Measurements from ENCODE around the gene APP. TPM values are rescaled to one million over a fixed set of nuclear protein-coding genes. Genes with fewer than 3 reads are reported as not detected.
A peak's percentile ranks its signal among the peaks of the same experiment; 100 is the strongest.

APP gene
- total RNA-seq, 1 donor, result 373 TPM

DNA sequence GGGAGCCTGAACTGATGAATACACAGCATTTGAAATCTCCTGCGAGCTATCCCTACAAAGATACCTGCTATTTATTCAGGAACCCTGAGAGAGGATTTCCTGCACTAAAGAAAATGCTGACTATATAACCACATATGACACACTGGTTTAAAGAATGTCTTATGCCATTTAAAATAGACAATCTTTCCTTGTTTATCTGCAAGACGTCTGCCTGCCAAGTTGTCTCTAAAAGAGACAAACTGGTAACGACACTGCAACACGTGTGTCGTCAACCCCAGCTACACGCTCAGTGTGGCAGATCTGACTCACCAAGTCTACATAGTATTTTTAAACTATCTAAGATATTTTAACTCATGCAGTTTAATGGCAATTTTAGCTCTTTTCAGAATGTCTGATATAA lies 42.7 kb downstream of the APP start:
- H3K9me3 ChIP-seq (ENCODE audit: low read depth, low read length), result no peaks in the 10 kb centered on the region
- peak overlapping the region; percentile 26 for H3K27ac ChIP-seq (ENCODE audit: low read depth, low read length)
- peaks cover 92% of the 10 kb centered on the region for H3K79me2 ChIP-seq (ENCODE audit: insufficient read depth, low read length)
- peaks cover 28% of the 10 kb centered on the region for H3K4me1 ChIP-seq (ENCODE audit: insufficient read depth, low read length)
- TF ChIP-seq, protein P1, sequence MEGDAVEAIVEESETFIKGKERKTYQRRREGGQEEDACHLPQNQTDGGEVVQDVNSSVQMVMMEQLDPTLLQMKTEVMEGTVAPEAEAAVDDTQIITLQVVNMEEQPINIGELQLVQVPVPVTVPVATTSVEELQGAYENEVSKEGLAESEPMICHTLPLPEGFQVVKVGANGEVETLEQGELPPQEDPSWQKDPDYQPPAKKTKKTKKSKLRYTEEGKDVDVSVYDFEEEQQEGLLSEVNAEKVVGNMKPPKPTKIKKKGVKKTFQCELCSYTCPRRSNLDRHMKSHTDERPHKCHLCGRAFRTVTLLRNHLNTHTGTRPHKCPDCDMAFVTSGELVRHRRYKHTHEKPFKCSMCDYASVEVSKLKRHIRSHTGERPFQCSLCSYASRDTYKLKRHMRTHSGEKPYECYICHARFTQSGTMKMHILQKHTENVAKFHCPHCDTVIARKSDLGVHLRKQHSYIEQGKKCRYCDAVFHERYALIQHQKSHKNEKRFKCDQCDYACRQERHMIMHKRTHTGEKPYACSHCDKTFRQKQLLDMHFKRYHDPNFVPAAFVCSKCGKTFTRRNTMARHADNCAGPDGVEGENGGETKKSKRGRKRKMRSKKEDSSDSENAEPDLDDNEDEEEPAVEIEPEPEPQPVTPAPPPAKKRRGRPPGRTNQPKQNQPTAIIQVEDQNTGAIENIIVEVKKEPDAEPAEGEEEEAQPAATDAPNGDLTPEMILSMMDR (IDR thresholded peaks at IDR 0.05; ENCODE audit: extremely low read depth, low read depth, low read length), result no peak
- H4K20me1 ChIP-seq (ENCODE audit: insufficient read depth, low read length), result peaks cover 31% of the 10 kb centered on the region
- no peak overlapping the region for H2AFZ ChIP-seq (ENCODE audit: low read length)
- no peak for DNase-seq (ENCODE audit: insufficient read length, low spot score, missing footprints)
- H3K4me3 ChIP-seq (ENCODE audit: insufficient read depth, low read length), result peak overlapping the region; percentile 30
- H3K4me2 ChIP-seq (ENCODE audit: insufficient read depth, low read length), result peak overlapping the region; percentile 61
- no peaks in the 10 kb centered on the region for H3K27me3 ChIP-seq (ENCODE audit: insufficient read depth, low read length)
- H3K36me3 ChIP-seq (ENCODE audit: insufficient read depth, low read length), result no peaks in the 10 kb centered on the region

- H3K4me1 ChIP-seq (ENCODE audit: insufficient read depth, low read length), result peaks cover 28% of the 10 kb centered on the region
- H3K27me3 ChIP-seq (ENCODE audit: insufficient read depth, low read length), result no peaks in the 10 kb centered on the region
- no peaks in the 10 kb centered on the region for H3K9me3 ChIP-seq (ENCODE audit: low read depth, low read length)
- no peaks in the 10 kb centered on the region for H3K36me3 ChIP-seq (ENCODE audit: insufficient read depth, low read length)
- H3K4me3 ChIP-seq (ENCODE audit: insufficient read depth, low read length), result no peak overlapping the region
- peak overlapping the region; percentile 26 for H3K27ac ChIP-seq (ENCODE audit: low read depth, low read length)
- DNase-seq (ENCODE audit: insufficient read length, low spot score, missing footprints), result no peak
- peaks cover 88% of the 10 kb centered on the region for H3K79me2 ChIP-seq (ENCODE audit: insufficient read depth, low read length)
- H4K20me1 ChIP-seq (ENCODE audit: insufficient read depth, low read length), result peaks cover 31% of the 10 kb centered on the region
- TF ChIP-seq, protein P1 (IDR thresholded peaks at IDR 0.05; ENCODE audit: extremely low read depth, low read depth, low read length), result no peak
- H2AFZ ChIP-seq (ENCODE audit: low read length), result no peak overlapping the region
- peak overlapping the region; percentile 61 for H3K4me2 ChIP-seq (ENCODE audit: insufficient read depth, low read length)
These were observed 43.3 kb downstream of the APP start for GRCh38 chr21:26127073-26127814.

GRCh38 chr21:26126168-26126553 lies 44.4 kb downstream of the APP start:
- H2AFZ ChIP-seq (ENCODE audit: low read length), result no peak overlapping the region
- no peak for DNase-seq (ENCODE audit: insufficient read length, low spot score, missing footprints)
- H3K4me2 ChIP-seq (ENCODE audit: insufficient read depth, low read length), result no peak overlapping the region
- TF ChIP-seq, protein P1 (IDR thresholded peaks at IDR 0.05; ENCODE audit: extremely low read depth, low read depth, low read length), result no peak
- H3K27me3 ChIP-seq (ENCODE audit: insufficient read depth, low read length), result no peaks in the 10 kb centered on the region
- H3K36me3 ChIP-seq (ENCODE audit: insufficient read depth, low read length), result no peaks in the 10 kb centered on the region
- H3K79me2 ChIP-seq (ENCODE audit: insufficient read depth, low read length), result peaks cover 88% of the 10 kb centered on the region
- H3K9me3 ChIP-seq (ENCODE audit: low read depth, low read length), result no peaks in the 10 kb centered on the region
- H4K20me1 ChIP-seq (ENCODE audit: insufficient read depth, low read length), result peaks cover 31% of the 10 kb centered on the region
- H3K4me1 ChIP-seq (ENCODE audit: insufficient read depth, low read length), result peaks cover 28% of the 10 kb centered on the region
- H3K27ac ChIP-seq (ENCODE audit: low read depth, low read length), result no peak overlapping the region
- H3K4me3 ChIP-seq (ENCODE audit: insufficient read depth, low read length), result no peak overlapping the region

DNA sequence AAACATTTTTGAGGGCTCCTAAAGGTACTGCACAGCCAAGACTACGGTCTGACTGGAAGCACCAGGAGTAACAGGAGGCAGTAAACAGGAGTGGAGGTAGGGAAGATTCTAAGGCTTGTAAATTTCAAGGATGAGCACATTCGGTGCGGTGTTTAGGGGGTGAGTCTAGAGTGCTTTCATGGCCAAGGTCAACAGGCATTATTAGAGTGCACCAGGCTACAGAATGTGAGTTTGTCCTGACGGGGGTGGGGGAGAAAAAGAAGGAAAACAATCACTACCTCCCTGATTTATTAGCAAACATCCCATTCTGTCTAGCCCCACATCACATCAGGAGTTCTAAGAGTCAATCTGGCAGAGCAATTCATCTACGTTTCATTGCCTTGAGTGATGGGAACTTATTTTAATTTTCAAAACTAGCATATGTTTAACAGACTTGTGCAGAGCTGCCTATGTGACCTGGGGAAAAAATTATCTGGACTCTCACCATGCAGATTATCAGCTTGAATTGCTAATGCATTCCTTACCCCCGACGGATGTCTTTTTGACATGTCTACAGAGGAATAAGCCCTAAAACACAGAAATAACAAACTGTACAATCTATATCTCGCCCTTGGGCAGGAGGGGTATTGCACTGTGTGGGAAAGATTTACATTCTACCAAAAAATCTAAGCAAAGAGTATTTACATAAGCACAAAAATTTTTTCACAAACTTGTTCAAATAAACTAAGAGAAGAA lies 45.0 kb downstream of the APP start:
- Histone ChIP-seq H3K36me3 (ENCODE audit: insufficient read depth, low read length) (no peaks in the 10 kb centered on the region), H3K79me2 (ENCODE audit: insufficient read depth, low read length) (peaks cover 91% of the 10 kb centered on the region), H2AFZ (ENCODE audit: low read length) (no peak overlapping the region), H3K27ac (ENCODE audit: low read depth, low read length) (no peak overlapping the region), H4K20me1 (ENCODE audit: insufficient read depth, low read length) (peaks cover 31% of the 10 kb centered on the region), H3K4me3 (ENCODE audit: insufficient read depth, low read length) (no peak overlapping the region), H3K27me3 (ENCODE audit: insufficient read depth, low read length) (no peaks in the 10 kb centered on the region), H3K4me2 (ENCODE audit: insufficient read depth, low read length) (no peak overlapping the region), H3K4me1 (ENCODE audit: insufficient read depth, low read length) (peaks cover 28% of the 10 kb centered on the region), H3K9me3 (ENCODE audit: low read depth, low read length) (no peaks in the 10 kb centered on the region)
- DNase-seq (ENCODE audit: insufficient read length, low spot score, missing footprints), result no peak
- TF ChIP-seq, protein P1 (IDR thresholded peaks at IDR 0.05; ENCODE audit: extremely low read depth, low read depth, low read length), result no peak

Data from osteoblast (primary cell).